Fibroblast of villous mesenchyme (primary cell): ENCODE data around the gene AFMID. TPM values are rescaled to one million over a fixed set of nuclear protein-coding genes. Genes with fewer than 3 reads are reported as not detected.

Experiments used
- DNase-seq: peaks from one replicate; pipeline ENCODE4 v3.0.0-alpha.2; 2010; ENCODE audit warnings: low read depth
- H3K4me3 ChIP-seq: 2 replicates; pipeline ENCODE4 v1.5.1; 2011; ENCODE audit warnings: low read depth, mild to moderate bottlenecking, low read length
- total RNA-seq: library from RNA; depleted of rRNA; stranded (reverse); fragments of >200 nt; gene quantifications from 2 replicates; pipeline ENCODE4 v1.2.3, GENCODE V29; 2012
- TF ChIP-seq, protein P1 (sequence below): IDR thresholded peaks from 2 replicates; pipeline ENCODE4 v1.5.1; 2012; ENCODE audit warnings: low read depth, mild to moderate bottlenecking, low read length; ENCODE audit not compliant: insufficient read depth

Gene AFMID
- total RNA-seq, 1 donor = 21.6 TPM

DNA sequence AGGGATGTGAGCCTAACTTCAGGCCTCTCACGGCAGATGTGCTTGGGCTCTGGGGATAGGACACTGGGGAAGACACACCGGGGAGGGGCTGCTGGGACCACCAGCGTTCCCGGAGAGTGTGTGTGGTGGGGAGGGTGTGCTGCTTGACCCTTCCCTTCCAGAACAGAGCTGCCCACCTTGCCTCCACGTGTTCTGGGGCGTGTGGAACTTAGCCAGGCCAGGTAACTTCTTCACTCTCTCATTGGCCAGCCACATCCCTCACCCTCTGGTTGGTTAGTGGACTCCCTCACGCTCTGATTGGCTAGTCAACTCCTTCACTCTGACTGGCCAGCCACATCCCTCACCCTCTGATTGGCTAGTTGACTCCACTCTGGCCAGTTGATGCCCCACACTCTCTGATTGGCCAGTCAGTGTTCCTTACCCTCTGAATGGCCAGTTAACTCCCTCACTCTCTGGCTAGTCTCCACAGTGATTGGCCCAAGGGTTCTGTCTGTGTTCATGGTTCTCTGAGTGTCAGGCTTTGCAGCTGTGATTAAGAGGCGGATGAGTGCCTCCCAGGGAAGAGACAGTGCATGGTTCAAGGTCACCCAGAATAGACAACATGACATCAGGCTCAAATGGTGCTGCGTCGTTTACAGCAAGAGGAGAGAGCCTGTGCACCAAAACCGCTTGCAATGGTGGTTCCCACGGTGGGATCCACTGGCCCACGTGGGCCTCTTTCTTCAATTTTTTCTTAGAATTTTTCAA, 54.3 kb downstream of the AFMID start:
- peak; percentile 41 for DNase-seq
- TF ChIP-seq, protein P1, sequence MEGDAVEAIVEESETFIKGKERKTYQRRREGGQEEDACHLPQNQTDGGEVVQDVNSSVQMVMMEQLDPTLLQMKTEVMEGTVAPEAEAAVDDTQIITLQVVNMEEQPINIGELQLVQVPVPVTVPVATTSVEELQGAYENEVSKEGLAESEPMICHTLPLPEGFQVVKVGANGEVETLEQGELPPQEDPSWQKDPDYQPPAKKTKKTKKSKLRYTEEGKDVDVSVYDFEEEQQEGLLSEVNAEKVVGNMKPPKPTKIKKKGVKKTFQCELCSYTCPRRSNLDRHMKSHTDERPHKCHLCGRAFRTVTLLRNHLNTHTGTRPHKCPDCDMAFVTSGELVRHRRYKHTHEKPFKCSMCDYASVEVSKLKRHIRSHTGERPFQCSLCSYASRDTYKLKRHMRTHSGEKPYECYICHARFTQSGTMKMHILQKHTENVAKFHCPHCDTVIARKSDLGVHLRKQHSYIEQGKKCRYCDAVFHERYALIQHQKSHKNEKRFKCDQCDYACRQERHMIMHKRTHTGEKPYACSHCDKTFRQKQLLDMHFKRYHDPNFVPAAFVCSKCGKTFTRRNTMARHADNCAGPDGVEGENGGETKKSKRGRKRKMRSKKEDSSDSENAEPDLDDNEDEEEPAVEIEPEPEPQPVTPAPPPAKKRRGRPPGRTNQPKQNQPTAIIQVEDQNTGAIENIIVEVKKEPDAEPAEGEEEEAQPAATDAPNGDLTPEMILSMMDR = no peak
- no peak overlapping the region for H3K4me3 ChIP-seq

DNA sequence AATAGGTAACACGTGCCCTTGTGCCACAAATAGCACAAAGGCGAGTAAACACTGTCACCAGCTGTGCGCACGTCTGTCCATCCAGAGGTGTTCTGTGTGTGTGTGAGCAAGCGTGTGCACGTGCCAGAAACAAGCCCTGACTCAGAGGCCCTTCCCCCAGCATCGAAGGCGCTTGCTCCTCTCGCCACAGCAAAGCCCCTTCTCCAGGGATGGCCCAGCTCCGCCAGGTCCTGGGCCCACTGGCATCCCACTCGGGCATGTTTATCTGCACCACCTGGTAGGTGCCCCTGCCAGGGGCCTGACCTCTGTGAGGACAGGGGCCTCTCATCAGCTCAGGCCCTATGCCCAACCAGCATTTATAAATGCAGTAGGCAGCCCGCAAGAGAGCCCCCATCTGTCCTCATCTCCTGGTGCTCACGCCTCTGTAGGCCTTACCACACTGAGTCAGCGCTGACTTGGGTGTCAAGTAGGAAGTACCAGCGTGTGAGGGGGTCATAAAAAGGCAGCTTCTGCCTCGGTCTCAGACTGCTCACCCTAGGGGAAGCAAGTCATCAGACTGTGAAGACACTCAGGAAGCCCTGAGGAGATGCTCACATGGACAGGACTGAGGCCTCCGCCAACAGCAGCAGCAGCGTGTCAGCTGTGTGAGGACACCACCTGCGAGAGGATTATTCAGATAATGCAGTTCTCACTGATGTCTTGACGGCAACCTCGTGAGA, 55.0 kb downstream of the AFMID start:
- H3K4me3 ChIP-seq = no peak overlapping the region
- TF ChIP-seq, protein P1 = no peak
- no peak for DNase-seq

DNA sequence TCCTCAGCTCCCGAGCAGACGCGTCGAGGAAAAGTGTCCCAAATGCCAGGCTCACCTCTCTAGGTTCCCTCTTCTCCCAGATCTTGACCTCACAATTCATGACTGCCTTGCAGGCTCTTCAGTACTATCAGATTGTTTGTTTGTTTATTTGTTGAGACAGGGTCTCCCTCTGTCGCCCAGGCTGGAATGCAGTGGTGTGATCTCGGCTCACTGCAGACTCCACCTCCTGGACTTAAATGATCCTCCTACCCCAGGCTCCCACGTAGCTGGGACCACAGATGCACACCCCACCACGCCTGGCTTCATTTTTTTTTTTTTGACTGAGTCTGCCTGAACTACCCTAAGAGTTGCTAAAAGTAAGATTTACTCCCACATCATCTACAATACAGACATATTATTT, 60.1 kb downstream of the AFMID start:
- no peak overlapping the region for H3K4me3 ChIP-seq
- DNase-seq = no peak
- TF ChIP-seq, protein P1 = no peak

DNA sequence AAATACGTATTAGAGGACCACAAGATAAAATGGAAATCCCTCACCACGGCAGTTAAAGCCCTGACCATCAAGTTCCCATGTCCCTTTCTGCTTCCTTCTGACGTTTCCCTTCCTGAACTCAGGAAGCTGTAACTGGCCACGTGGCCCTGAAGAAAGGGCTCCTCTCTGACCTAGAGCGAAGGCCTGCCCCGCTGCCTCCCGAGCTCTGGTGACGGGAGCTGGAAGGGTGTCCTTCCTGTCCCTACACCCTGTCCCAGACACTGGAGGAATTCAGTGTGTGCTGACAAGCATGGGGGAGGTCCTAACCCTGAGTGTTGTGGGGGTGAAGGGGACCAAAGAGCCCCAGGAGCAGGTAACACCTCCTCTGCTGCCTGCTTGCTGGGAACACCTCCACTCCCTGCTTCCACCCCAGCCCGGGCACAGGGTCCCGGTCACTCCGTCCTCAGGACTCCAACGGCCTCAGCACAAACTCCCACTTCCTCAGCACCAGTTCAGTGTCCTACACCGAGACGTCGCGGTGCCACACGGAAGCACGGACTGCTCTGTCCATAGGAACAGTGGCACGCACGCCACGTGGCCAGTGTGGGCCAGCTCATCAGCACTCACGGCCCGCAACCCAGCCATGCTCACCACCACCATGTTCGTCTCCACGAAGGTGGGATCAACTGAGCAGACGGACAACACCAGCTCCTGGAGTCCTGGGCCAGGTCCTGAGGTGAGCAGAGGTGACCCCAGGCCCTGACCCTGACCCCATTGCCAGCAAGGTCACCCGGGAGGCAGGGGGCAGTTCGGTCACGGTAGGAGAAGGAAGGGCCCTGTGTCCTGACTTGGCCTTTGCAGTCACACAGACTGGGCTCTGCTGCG, 61.1 kb downstream of the AFMID start:
- TF ChIP-seq, protein P1 = no peak
- H3K4me3 ChIP-seq = no peak overlapping the region
- no peak for DNase-seq

DNA sequence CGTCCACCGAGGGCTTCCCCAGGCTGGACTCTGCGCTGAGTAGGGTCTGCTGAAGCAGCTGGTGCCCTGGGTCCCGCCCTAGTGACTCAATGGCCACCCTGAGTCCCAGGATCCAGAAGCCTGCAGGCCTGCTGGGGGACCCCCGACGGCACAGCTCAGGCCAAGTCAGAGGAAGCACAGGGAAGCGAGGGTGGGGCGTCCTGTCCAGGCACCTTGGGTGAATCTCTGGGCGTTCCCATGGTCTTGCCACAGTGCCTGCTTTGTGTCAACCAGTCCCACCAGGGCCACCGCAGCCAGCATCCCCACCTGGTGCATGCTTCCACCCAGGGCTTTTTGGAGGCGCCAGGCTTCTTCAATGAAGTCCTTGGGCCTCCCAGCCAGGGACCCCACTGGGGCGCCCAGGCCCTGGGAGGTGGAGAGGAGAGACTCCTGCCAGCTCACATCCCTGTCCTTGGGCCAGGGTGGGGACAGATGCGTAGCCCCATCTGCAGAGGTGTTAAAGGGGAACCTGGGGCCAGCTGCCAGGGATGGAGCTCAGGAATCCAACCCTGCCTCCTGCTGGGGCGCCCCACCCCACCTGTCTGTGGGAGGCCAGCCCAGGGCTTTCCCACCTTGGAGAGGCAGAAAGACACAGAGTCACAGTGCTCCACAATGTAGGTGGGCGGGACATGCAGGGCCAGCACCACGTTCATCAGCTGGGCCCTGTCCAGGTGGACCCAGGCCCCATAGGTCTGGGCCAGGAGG, 62.1 kb downstream of the AFMID start:
- DNase-seq = no peak
- TF ChIP-seq, protein P1 = no peak

More for the DNA sequence above, 62.1 kb downstream of the AFMID start:
- H3K4me3 ChIP-seq = no peak overlapping the region
